Left lung (tissue), 10 donors: ENCODE measurements around the gene POC1A. TPM values are rescaled to one million over a fixed set of nuclear protein-coding genes. Genes with fewer than 3 reads are reported as not detected.

Source experiments
- ATAC-seq: fragments of 200-7000 bp; cut with Tn5 transposase; one replicate; pipeline ENCODE4 v1.9.1; 2020; ENCODE audit warnings: moderate library complexity
- DNase-seq, 4 donors: peaks; one replicate each; pipeline ENCODE4 v3.0.0-alpha.2; 2013 to 2020
- H3K27ac ChIP-seq, 2 donors: fragments of 200-600 bp; sonication (generic) in 1 of 2; one replicate each; pipeline versions ENCODE4 v1.5.0 to v1.8.0; 2020 to 2021
- H3K27me3 ChIP-seq, 2 donors: fragments of 200-600 bp; sonication (generic) in 1 of 2; one replicate each; pipeline versions ENCODE4 v1.5.0 to v1.8.0; 2020 to 2021
- H3K36me3 ChIP-seq, 2 donors: fragments of 200-600 bp; sonication (generic) in 1 of 2; one replicate each; pipeline versions ENCODE4 v1.5.0 to v1.8.0; 2020 to 2021
- H3K4me1 ChIP-seq, 2 donors: fragments of 200-600 bp; one replicate each; pipeline ENCODE4 v1.8.0; 2021
- H3K4me3 ChIP-seq, 2 donors: fragments of 200-600 bp; sonication (generic) in 1 of 2; one replicate each; pipeline versions ENCODE4 v1.5.0 to v1.8.0; 2020 to 2021; ENCODE audit warnings: mild to moderate bottlenecking in 1 of 2
- H3K9me3 ChIP-seq, 2 donors: fragments of 200-600 bp; sonication (generic) in 1 of 2; one replicate each; pipeline versions ENCODE4 v1.5.0 to v1.8.0; 2020 to 2021
- intact Hi-C, 2 donors: fragments of 100-400 bp; cut with DNase I; formaldehyde crosslinking; loops; one replicate each; pipeline versions ENCODE4 v1.11.2 to v1.14.2; 2022
- polyA plus RNA-seq, 6 donors: library from polyadenylated mRNA; unstranded; fragments of 120-200 nt; gene quantifications; one replicate each; pipeline ENCODE4 v1.2.1, GENCODE V29; 2013; ENCODE audit not compliant: insufficient read length in 6 of 6
- total RNA-seq, 2 donors: library from RNA; stranded (reverse); fragmentation: NEBNext Ultra II Directional; extraction: Animal tissue kit (Norgen Biotek cat#: 25700); gene quantifications; one replicate each; pipeline ENCODE4 v1.2.1, GENCODE V29; 2021
- TF ChIP-seq, protein P1 (sequence below), 2 donors: fragments of 200-600 bp; sonication (generic) in 1 of 2; IDR thresholded peaks; one replicate each; pipeline versions ENCODE4 v1.5.0 to v1.8.0; 2021; ENCODE audit warnings: antibody characterized with exemption in 2 of 2
- donor health status: DM: no; HTN: yes; CAD: no.
- donor health status: DM: no; HTN: no; CAD: no.

Gene POC1A
- total and polyA plus RNA-seq, 8 donors, result 5.3 to 16.5 (median 8.3) TPM

DNA sequence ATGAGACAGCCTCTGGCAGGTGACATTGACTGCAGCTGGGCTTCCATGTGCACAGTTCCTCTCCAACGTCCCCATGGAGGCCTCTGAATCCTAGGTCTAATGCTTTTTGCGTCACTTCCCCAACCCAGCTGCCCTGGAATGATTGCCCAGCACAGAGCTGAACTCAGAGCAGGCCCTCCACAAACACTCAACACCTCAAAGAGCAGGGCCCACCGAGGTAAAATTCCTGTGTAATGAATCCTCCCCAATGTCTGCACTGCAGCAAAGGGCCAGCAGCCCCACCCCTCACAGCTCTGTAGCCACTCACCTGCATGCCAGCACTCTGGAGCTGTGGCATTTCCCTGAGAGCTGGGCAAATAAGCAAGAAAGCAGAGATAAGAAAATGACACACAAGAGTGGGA, 55.2 kb downstream of the POC1A start:
- peaks cover 3 to 11% of the 10 kb centered on the region in 2 donors for H3K4me1 ChIP-seq
- H3K4me3 ChIP-seq, result no peak overlapping the region
- ATAC-seq (peak; percentile 93), DNase-seq (peak in 1 of 4 donors; percentile 71)
- H3K36me3 ChIP-seq, result no peaks in the 10 kb centered on the region
- intact Hi-C loops, result no loop called here
- no peaks in the 10 kb centered on the region for H3K27me3 ChIP-seq
- TF ChIP-seq, protein P1, sequence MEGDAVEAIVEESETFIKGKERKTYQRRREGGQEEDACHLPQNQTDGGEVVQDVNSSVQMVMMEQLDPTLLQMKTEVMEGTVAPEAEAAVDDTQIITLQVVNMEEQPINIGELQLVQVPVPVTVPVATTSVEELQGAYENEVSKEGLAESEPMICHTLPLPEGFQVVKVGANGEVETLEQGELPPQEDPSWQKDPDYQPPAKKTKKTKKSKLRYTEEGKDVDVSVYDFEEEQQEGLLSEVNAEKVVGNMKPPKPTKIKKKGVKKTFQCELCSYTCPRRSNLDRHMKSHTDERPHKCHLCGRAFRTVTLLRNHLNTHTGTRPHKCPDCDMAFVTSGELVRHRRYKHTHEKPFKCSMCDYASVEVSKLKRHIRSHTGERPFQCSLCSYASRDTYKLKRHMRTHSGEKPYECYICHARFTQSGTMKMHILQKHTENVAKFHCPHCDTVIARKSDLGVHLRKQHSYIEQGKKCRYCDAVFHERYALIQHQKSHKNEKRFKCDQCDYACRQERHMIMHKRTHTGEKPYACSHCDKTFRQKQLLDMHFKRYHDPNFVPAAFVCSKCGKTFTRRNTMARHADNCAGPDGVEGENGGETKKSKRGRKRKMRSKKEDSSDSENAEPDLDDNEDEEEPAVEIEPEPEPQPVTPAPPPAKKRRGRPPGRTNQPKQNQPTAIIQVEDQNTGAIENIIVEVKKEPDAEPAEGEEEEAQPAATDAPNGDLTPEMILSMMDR (IDR thresholded peaks at IDR 0.05), result no peak
- H3K27ac ChIP-seq, result peak overlapping the region; percentile 57 to 70
- H3K9me3 ChIP-seq, result peaks cover 0 to 12% of the 10 kb centered on the region in 2 donors

DNA sequence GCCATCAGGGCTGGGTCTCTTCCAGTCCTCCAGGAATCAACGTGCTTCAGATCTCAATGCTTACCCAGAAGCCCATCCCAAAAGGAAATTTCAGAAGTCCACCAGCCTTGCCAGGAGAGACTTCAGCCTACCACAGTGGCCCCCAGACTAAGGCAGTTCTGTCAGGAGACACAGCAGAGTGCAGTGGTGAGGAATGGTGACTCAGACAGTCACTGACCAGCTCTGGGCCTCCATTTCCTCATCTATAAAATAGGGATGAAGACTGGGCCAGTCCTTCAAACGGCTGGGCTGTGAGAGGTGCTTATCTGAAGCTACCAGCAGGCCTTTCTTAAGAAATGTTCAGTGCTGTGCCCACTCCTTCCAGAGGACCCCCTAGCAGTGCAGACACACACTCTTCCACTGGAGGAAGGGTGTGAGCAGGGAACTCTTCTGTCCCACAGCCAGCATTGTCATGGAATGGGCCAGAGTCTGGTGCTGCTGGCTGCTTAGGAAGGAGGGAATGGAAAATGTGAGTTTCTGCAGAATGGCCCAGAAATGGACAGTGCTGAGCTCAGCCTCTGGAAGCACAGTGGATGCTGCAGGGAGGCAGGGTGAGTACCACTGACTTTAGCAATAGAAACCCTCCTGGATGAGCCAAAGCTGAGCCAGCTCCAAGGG, 56.2 kb downstream of the POC1A start:
- TF ChIP-seq, protein P1 (IDR thresholded peaks at IDR 0.05), result no peak
- H3K36me3 ChIP-seq, result no peaks in the 10 kb centered on the region
- intact Hi-C loops, result no loop called here
- no peaks in the 10 kb centered on the region for H3K27me3 ChIP-seq
- H3K27ac ChIP-seq, result peak overlapping the region; percentile 57 to 70
- H3K9me3 ChIP-seq, result peaks cover 0 to 12% of the 10 kb centered on the region in 2 donors
- no peak overlapping the region for H3K4me3 ChIP-seq
- ATAC-seq, result no peak
- no peak for DNase-seq
- H3K4me1 ChIP-seq, result peaks cover 3 to 11% of the 10 kb centered on the region in 2 donors

GRCh38 chr3:52095990-52096775, 58.0 kb downstream of the POC1A start:
- Histone ChIP-seq H3K9me3 (peaks cover 0 to 5% of the 10 kb centered on the region in 2 donors), H3K4me3 (no peak overlapping the region), H3K27me3 (no peaks in the 10 kb centered on the region), H3K4me1 (peaks cover 3 to 11% of the 10 kb centered on the region in 2 donors), H3K27ac (no peak overlapping the region), H3K36me3 (no peaks in the 10 kb centered on the region)
- TF ChIP-seq, protein P1 (IDR thresholded peaks at IDR 0.05), result no peak
- ATAC-seq (peak; percentile 48), DNase-seq (no peak)
- intact Hi-C loops, result no loop called here

DNA sequence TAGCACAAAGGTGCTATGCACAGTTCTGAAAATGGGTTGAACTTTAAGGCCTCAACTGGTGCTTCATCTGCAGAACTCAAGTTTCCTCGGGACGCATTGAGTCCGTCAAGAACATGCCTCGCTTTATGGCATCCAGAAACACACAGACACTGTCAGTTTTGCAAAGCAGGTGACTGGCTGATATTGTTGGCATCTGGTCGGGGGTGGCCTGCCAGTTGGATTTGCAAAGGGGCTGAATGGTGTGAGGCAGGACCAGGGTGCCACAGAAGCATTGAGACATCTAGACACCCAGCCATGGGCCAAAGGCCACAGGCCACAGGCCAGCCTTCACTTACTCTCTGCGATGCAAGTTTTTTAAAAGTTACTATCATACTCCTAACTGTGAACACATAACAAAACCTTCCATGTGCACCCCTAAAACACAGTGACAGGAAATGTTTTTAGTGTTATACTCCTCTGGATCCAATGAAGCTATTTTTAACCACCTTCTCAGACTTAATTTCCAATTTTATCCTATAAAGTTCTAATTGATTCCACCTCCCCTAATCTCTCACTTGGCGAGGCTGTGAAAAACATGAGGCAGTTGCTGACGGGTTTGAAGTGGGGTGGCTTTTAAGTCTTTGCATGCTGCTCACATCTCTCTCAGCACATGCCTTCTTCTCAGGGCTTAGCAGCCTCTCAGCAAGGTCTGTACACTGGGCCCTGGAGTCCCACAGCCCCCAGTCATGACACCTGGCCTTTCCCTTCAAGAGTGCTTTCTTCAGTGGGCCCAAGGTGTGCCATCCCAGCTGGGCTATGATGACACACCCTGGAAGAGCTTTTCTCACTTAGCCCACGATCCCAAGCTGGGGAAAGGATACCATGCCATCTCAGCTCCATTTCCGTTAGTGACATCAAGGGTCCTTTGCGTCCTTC, 59.4 kb downstream of the POC1A start:
- peak in 1 of 4 donors; percentile 6 for DNase-seq
- ATAC-seq, result no peak
- no peak overlapping the region for H3K27ac ChIP-seq
- no peak overlapping the region for H3K4me3 ChIP-seq
- H3K36me3 ChIP-seq, result no peaks in the 10 kb centered on the region
- H3K9me3 ChIP-seq, result no peaks in the 10 kb centered on the region
- intact Hi-C loops, result no loop called here
- peaks cover 13 to 21% of the 10 kb centered on the region in 2 donors for H3K4me1 ChIP-seq
- TF ChIP-seq, protein P1 (IDR thresholded peaks at IDR 0.05), result no peak
- no peaks in the 10 kb centered on the region for H3K27me3 ChIP-seq
